GM18873 (cell line): ENCODE results near the gene KMT2E.

Experiments used
- ATAC-seq: cut with Tn5 transposase; IDR thresholded peaks from one replicate; pipeline ENCODE4 v1.9.1; 2021; ENCODE audit warnings: mild to moderate bottlenecking, moderate library complexity, moderate number of reproducible peaks; ENCODE audit not compliant: unreplicated experiment, low FRiP score

KMT2E gene

GRCh38 chr7:105156731-105157130 lies 142.7 kb downstream of the KMT2E start:
- ATAC-seq, result no peak

- ATAC-seq, result no peak
Observed at GRCh38 chr7:105157278-105157677, 143.3 kb downstream of the KMT2E start.

DNA sequence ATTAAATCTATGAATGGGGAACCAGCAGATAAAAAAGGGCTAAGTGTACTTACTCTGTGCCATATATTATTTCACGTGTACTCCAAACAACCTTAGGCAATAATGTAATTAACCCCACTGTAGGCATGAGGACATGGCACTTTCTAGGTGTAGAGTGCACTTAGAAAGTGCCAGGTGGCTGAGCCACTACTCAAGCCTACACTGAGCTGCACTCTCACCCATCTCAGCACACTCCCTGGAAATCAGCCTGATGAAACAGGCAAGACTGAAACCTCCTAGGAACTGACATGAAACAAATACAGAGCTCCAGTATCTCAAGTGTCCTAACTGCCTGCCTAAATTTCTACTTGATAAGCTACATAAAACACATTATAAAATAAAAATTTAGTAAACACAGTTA lies 147.4 kb downstream of the KMT2E start:
- no peak for ATAC-seq
